ENCODE measurements around the gene ZFAND2A.

GRCh38 chr7:1129431-1129830 lies 30.6 kb downstream of the ZFAND2A start:
- no peak for TF ChIP-seq CTCF (IDR thresholded peaks at IDR 0.05)
- TF ChIP-seq EP300 (IDR thresholded peaks at IDR 0.05), result no peak

Data from sigmoid colon (tissue), 4 donors.